ENCODE data around the gene AURKAIP1.

DNA sequence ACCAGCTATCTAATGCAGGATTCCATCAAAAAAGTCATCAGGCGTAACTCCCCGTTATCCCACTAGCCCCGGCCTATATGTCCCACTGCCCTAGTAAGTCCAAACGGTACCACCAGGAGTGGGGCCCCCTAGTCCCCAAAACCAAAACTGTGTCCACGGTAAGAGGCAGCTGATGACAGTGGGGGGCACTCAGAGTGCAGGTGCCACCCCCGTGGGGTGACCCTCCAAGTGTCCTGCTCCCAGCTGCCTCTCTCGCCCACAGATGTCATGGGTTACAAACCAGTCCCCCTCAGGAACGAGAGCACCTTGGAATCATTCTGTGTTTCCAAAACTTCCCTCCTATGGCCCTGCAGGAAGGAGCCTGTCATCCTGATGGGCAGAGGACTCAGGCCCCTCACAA, 10.9 kb upstream of the AURKAIP1 start:
- TF ChIP-seq, protein P1, sequence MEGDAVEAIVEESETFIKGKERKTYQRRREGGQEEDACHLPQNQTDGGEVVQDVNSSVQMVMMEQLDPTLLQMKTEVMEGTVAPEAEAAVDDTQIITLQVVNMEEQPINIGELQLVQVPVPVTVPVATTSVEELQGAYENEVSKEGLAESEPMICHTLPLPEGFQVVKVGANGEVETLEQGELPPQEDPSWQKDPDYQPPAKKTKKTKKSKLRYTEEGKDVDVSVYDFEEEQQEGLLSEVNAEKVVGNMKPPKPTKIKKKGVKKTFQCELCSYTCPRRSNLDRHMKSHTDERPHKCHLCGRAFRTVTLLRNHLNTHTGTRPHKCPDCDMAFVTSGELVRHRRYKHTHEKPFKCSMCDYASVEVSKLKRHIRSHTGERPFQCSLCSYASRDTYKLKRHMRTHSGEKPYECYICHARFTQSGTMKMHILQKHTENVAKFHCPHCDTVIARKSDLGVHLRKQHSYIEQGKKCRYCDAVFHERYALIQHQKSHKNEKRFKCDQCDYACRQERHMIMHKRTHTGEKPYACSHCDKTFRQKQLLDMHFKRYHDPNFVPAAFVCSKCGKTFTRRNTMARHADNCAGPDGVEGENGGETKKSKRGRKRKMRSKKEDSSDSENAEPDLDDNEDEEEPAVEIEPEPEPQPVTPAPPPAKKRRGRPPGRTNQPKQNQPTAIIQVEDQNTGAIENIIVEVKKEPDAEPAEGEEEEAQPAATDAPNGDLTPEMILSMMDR (IDR thresholded peaks at IDR 0.05), result no peak
- TF ChIP-seq, protein P2, sequence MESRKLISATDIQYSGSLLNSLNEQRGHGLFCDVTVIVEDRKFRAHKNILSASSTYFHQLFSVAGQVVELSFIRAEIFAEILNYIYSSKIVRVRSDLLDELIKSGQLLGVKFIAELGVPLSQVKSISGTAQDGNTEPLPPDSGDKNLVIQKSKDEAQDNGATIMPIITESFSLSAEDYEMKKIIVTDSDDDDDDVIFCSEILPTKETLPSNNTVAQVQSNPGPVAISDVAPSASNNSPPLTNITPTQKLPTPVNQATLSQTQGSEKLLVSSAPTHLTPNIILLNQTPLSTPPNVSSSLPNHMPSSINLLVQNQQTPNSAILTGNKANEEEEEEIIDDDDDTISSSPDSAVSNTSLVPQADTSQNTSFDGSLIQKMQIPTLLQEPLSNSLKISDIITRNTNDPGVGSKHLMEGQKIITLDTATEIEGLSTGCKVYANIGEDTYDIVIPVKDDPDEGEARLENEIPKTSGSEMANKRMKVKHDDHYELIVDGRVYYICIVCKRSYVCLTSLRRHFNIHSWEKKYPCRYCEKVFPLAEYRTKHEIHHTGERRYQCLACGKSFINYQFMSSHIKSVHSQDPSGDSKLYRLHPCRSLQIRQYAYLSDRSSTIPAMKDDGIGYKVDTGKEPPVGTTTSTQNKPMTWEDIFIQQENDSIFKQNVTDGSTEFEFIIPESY (IDR thresholded peaks at IDR 0.05; ENCODE audit: borderline replicate concordance, low read depth), result no peak
- TF ChIP-seq FOXM1 (IDR thresholded peaks at IDR 0.05; ENCODE audit: low read depth) (no peak), GATA2 (CRISPR knock-in tag; IDR thresholded peaks at IDR 0.05) (no peak), YY1 (IDR thresholded peaks at IDR 0.05; ENCODE audit: low read depth) (no peak), EP300 (IDR thresholded peaks at IDR 0.05; ENCODE audit: borderline replicate concordance in 1 of 2, low read depth in 1 of 2, low read length in 1 of 2) (no peak), NRF1 (IDR thresholded peaks at IDR 0.05; ENCODE audit: low read depth, low read length) (no peak), SIN3A (IDR thresholded peaks at IDR 0.05; ENCODE audit: borderline replicate concordance, low read depth, low read length) (no peak), TEAD4 (IDR thresholded peaks at IDR 0.05; ENCODE audit: borderline replicate concordance, insufficient read depth) (no peak)
- TF ChIP-seq, protein P3, sequence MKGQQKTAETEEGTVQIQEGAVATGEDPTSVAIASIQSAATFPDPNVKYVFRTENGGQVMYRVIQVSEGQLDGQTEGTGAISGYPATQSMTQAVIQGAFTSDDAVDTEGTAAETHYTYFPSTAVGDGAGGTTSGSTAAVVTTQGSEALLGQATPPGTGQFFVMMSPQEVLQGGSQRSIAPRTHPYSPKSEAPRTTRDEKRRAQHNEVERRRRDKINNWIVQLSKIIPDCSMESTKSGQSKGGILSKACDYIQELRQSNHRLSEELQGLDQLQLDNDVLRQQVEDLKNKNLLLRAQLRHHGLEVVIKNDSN (IDR thresholded peaks at IDR 0.05; ENCODE audit: borderline replicate concordance, low read depth), result no peak
